ENCODE results near the gene AFM.
"Not testable (repeated sequence)": the region's sequence is repeated elsewhere in the genome, so short reads cannot be mapped to it uniquely, and the experiment has no call there.

The AFM gene

DNA sequence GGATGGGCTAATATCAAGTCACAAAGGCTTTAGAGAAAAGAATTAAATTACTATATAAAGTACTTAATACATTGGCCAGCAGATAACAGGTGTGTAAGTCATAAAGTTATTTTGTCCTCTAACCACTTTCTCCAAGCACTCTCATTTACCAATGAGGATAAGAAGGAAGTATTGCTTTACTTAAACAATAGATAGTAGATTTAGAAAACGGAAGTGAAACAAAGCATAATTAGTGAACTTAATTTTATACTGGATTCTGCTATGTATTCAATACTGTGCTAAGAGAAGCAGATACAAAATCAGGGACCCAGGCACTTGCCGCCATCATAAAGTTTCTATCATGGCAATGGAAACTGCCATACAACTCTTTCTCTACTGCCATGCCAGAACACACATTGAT is 24.0 kb downstream of the AFM start:
- no peak for DNase-seq (ENCODE audit: low spot score)

- DNase-seq (ENCODE audit: low spot score) = no peak
These were observed 26.0 kb downstream of the AFM start for GRCh38 chr4:73507541-73507940.

- no peak for DNase-seq (ENCODE audit: low spot score)
These were observed 27.1 kb downstream of the AFM start for GRCh38 chr4:73508651-73509050.

DNA sequence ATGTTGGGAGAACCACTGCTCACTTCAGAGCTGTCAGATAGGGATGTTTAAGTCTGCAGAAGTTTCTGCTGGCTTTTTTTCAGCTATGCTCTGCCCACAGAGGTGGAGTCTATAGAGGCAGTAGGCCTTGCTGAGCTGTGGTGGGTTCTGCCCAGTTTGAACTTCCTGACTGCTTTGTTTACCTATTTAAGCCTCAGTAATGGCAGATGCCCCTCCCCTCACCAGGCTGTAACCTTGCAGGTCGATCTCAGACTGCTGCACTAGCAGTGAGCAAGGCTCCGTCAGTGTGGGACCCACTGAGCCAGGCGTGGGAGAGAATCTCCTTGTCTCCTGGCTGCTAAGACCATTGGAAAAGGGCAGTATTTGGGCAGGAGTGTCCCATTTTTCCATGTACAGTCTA is 36.8 kb downstream of the AFM start:
- no peak for DNase-seq (ENCODE audit: low spot score)

- DNase-seq (ENCODE audit: low spot score) = no peak
These were observed 39.3 kb downstream of the AFM start for GRCh38 chr4:73520821-73521220.

DNA sequence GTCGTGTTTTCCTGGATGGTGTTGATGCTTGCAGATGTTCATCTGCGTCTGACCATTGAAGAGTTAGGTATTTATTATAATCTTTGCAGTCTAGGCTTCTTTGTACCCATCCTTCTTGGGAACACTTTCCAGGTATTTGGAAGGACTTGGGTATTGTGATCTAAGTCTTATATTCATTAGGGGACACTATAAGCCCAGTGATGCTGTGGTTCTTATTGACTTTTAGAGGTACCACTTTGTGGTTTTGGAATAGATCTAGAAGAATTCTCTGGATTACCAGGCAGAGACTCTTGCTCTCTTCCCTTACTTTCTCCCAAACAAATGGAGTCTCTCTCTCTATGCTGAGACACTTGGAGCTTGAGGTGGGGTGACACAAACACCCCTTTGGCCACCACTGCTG is 41.6 kb downstream of the AFM start:
- DNase-seq (ENCODE audit: low spot score) = no peak

DNA sequence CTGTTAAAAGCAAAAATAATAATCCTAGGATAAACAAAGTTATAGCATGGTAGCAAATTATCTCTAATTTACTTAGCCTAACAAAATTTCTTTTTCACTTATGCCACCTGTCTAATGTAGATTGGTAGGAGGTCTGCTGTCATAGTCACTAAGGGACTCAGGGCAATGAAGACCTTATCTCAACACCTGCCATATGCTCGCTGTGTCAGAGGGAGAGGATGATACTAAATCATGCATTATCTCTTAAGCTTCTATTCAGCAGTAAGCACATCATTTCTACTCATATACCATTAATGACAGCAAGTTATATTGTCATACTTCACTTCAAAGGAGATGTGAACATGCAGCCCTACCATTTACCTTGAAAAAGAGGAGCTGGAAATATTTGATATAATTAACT is 44.1 kb downstream of the AFM start:
- DNase-seq (ENCODE audit: low spot score) = no peak

DNA sequence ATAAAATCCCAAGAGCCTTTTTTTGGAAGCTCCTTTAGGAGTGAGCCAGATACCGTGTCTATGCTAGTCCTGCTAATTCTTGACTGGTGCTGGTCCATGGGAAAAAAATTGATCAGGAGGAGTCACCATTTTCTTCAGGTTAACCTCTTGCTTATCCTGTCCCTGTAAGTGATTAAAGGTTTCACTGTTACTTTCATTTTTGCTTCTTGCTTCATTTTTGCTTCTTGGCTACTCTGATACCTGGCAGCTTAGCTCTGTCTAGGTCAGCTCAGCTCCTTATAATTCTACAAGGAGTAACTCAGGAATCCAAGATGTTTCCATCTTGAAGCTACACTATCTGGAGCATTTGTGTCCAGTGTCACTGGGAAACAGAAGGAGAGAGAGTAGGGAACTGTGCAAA is 45.7 kb downstream of the AFM start:
- DNase-seq (ENCODE audit: low spot score) = no peak

DNA sequence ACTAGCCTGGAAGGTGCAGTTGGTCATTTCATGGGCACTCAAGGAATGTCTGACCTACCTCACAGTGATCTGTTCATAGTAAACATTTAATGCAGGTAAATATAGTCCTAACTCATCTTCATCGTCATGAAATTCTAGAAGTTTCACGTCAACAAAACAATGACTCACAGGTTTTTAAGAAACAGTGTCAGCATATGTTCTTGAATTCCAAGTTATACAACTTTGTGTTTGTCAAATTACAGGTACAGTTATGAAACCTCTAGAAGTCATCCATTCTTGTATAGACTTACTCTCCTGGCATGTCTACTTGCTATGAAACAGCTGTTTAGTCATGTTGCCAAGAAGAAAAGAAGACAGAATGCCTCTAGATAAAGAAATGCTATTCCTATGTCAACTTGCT is 46.6 kb downstream of the AFM start:
- no peak for DNase-seq (ENCODE audit: low spot score)

DNA sequence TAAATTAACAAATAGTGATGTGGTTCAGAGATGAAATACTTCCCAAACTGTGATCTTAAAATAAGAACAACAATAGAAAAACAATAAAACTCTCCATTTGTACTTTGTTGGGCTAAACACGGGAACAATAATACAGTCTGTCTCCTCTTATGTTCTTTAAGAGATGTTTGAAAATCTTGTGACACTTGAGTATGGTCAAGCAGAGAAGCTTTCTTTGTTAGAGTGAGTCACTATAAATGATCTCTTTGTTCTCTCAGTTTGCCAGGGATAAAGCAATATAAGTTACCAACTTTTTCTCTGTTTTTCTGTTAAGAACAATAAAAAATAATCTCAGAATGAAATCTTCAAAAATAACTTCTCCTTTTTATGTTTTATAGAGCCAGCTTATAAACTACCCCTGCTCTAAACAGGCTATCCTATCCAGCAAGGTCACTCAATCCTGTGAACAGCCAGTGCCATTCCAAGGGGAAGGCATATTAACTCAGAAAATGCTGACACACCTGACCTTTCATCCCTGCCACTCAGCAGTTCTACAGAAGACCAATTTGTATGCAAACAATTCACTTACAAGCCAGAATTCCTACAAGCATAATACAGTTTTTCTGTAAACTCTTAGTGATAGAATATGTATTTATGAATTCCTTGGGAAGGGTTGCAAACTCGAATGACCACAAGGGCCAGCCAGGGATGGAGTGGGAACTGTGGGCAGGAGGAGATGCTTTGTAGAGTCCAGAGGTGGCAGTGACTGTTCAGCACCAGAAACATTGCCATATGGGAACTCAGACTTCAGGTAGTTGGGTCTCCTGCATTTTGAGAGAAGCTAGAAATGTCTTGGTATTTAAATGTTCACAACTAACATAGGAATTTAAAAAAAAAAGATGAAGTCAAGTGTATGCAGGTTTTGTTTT is 52.2 kb downstream of the AFM start:
- no peak for DNase-seq (ENCODE audit: low spot score)

DNA sequence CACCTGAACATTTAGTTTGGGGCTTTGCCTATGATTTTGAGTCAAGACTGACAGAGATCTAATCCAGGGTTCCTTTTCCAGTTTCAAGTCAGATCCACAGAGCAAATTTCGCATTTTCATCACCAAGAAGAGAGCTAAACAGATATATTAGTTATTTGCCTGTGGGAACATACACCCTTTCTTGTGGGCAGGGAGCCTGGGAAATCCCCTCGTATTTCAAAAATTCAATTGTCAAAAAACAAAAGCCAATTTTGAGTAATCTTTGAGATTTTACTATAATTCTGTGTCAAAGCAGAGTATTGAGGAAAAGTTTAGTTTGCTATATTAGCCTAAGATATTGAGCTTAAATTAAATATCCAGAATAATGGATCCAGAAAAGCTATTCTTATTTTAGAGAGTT is 56.6 kb downstream of the AFM start:
- DNase-seq (ENCODE audit: low spot score) = no peak

DNA sequence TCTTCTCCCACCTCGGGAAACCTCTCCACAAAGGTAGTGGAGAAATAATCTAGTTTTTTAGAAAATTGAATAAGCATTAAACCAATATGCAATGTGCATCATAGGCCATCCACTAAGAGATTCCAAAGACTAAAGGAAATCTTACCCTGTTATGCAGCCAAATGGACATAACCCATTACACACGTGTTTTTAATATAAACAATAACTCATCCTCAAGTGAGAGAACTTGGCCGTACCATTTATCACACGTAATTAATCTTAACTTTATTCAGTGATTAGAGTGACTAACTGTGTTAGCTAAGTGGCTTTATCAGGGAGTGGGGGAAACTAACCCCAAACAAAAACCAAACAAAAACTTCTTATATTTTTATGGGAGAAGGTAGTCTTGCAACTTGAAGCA is 57.8 kb downstream of the AFM start:
- no peak for DNase-seq (ENCODE audit: low spot score)

GRCh38 chr4:73540826-73541225 is 59.3 kb downstream of the AFM start:
- no peak for DNase-seq (ENCODE audit: low spot score)

DNA sequence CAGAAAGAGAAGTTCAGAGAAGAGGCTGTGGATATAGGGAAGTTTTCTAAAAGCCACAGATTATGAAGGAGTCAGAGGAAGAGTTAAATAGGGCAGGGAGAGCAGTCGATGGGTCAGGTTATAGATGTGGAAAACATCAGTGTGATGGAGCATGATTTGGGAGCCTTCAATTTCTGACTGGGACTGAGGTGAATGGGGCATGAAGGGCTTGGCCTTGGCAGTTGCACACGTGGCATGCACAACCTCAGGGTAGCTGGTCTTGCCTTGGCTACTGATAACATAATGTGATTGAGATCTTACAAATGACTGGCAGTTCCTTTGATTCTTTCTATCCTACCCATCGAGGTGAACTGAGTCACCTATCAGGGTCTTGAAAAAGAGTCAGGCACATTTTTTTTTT is 59.7 kb downstream of the AFM start:
- no peak for DNase-seq (ENCODE audit: low spot score)

- no peak for DNase-seq (ENCODE audit: low spot score)
These were observed 63.1 kb downstream of the AFM start for GRCh38 chr4:73544620-73545019.

- DNase-seq (ENCODE audit: low spot score) = not testable (repeated sequence)
These were observed 69.3 kb downstream of the AFM start for GRCh38 chr4:73550865-73551264.

Data from kidney capillary endothelial cell (primary cell).